ENCODE data around the gene ZFAND4.
A peak's percentile ranks its signal among the peaks of the same experiment; 100 is the strongest.
"Not testable (repeated sequence)": the region's sequence is repeated elsewhere in the genome, so short reads cannot be mapped to it uniquely, and the experiment has no call there.

The ZFAND4 gene
- total RNA-seq = 27.3 to 38.5 (median 32.6) reads per million in 4 donors

DNA sequence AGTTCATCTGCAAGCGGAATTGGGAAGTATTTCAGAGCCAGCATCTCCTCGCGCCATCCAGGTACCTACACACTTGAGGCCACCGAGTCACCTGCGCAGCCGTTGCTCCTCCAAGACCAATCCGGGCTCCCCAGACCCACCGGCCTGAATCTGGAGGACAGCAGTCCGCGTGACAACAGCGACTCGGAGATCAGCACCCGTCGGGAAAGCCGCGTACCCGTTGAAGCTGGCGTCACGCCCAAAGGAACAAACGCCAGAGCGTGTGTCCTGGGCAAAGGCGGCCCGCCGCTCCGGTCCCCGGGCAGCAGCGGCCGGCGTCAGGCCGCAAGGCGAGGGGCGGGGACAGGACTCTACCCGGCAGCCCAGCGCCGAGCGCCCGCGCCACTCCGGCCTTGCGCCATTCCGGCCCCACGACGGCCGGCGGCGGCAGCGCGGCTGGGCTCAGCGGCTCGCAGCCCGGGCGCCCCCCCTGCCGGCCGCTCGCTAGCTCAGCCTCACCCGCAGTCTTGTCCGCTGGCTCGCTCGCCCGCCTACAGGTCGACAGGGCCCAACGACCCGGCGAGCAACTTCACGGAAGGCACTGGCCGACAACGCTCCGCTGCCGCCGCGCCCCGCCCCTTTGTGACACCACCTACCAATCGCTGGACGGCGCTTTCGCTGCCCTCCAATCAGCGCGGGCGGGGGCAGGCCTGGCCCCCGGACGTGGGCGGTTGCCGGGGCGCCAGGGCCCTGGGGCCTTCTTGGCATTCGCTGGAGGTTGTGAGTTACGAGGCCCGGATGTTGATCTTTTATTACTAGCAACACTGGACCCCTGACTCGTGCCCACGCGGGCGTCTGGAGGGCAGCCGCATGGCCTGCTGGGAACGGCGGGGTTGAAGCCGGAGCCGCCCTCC is at the start of gene ZFAND4:
TSS of gene ZFAND4 (minus strand) at position 592 of the 893 bp plus-strand sequence. CDS start 9,047 bp downstream, outside the sequence.
- DNase-seq = peak; percentile 89 to 98 (median 92)

DNA sequence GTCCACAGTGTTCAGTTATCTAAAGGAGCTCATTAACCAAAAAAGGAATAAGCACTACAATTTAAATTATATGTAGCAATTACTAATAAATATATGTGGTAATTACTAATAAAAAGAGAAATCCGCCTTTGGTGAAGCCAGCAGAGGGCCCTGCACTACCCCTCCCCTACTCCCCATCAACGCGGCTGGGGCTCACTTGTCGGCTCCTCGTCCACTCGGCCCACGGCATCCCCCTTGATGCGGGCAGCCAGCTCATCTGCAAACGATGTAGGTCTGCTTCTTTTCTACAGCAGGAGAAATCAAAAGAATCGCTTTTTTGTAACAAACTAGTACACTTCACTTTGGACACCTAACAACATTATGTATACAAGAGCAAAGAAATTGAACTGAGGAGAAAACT is 48.9 kb upstream of the ZFAND4 start:
- not testable (repeated sequence) for DNase-seq

DNA sequence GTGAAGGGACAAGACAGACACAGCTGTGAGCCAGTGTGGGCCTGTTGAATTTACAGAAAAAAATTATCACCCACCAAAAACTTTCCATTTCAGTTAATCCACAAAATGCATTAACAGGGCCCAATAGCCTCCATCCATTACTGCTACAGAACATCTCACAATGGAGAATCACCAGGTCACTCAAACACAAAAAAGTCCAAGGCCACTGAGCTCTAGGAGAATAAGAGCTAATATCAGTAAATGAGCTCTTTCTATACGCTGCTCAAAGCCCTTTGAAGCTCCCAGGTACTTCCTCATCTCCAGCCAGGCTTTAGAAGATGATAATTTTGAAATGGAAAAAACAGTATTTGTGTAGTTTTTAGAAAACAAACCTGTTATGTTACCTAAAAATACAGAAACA is 45.1 kb upstream of the ZFAND4 start:
- DNase-seq = not testable (repeated sequence)

DNA sequence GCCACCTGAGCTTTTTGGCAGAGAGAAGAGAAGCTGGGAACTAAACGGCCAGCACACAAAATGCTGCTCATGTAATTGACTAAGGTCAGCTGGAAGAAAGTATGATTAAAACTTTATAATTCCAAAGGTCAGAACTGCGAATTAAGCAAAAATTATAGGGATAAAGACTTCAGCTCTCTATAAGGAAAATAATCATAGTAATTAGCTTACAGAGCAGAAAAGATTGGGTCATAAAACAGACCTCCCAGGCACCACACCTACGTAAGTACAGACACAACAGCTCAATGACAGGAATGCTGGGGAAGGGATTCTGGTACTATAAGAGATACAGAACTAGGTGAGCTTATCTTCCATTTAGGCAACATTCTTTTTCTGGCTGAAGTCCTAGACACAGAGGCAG is 44.5 kb upstream of the ZFAND4 start:
- not testable (repeated sequence) for DNase-seq

DNA sequence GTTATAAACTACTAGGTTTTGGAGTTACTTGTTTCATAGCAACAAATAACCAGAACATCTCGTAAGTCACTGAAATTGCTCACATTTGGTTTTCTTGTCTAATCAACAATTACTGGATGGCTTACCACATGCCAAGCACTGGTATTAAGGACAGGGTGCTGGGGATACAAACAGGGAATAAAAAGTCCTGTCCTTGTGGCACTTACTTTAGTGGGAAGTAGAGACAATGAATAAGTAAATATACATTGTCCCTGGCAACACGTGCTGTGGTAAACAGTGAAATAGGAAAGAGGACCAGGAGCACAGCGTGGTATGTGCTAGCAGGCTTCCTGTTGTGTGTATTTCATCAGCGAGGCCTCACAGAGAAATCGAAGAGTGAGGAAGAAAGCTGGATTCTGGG is 38.7 kb upstream of the ZFAND4 start:
- not testable (repeated sequence) for DNase-seq

DNA sequence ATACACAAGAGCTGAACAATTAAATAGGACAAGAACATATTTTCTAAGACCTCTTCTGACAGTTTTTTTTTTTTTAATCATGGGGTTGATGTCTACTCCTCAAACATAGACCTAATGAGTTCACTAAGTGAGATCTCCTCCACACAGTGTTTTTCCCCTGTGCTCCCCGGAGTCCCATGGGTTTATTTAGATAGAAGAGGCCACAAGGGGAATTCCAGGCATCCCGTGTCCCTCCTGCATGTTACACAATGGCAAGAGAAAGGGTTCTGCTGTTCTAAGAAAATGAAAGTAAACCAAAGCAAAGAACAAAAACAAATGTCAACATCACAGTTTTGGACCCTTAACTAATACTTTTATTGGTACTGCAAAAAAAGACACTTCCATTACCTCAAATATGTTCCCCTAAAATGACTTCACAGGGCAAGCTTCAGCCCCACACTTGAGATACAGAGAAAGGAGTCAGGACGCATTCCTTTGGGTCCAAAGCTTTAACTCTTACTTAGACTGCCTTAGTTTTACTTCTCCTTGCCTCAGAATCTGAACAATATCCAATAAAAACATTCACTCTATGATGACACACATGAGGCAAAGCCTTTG is 37.7 kb upstream of the ZFAND4 start:
- not testable (repeated sequence) for DNase-seq

DNA sequence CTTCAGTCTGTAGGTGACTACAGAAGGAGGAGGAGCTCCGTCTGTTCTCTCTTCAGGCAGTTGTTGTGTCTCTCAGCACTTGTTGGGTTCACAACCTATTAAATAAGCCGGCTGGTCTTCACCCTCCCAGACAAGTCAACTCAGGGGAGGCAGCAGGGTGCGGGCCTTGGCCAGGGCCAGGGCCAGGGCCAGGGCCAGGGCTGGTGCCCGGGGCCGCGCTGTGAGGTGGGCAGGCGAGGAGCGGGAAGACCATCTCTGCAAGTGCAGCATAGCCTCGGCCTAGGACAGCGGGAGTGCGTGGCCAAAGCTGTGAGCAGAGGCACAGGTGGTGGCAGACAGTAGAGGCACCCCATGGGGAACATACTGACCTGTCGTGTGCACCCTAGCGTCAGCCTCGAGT is 5.9 kb upstream of the ZFAND4 start:
- not testable (repeated sequence) for DNase-seq

DNA sequence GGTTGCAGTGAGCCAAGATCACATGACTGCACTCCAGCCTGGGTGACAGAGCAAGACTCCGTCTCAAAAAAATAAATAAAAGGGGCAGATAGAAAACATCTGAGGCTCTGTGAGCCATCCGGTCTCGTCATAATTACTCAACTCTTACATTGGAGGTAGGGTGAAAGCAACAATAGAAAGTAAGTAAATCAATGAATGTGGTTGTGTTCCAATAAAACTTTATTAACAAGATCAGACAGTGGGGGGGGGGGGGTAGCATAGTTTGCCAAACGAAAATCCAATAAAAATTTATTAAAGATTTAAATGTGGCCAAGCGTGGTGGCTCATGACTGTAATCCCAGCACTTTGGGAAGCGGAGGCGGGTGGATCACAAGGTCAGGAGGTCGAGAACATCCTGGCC is 2.8 kb upstream of the ZFAND4 start:
- DNase-seq = no peak

DNA sequence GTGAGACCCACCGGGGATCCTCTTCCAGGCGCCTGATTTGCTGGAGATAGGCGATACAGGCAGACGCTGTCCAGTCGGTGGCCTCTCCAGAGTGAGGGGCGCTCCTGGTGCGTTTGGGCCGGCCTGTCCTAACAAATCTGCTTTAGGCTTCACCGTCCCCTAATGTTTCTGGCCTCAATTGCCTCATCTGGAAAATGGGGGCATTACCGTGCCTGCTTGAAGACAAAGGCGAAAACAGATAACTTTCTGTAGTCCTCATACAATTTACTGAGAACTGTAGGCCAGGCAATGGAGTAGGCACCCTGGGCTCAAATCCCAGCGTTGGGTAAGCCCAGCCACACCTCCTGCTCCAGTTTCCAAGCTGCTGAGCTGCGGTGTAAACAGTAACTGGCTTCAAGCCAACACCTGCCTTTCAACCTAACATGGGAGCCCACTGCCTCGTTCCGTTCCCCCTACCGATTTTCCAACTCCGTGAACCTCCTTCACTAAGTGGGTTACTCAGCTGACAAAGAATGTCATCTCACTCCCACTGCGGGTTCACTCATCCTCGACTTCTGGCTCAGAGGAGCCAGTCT is 589 bp upstream of the ZFAND4 start:
- no peak for DNase-seq

DNA sequence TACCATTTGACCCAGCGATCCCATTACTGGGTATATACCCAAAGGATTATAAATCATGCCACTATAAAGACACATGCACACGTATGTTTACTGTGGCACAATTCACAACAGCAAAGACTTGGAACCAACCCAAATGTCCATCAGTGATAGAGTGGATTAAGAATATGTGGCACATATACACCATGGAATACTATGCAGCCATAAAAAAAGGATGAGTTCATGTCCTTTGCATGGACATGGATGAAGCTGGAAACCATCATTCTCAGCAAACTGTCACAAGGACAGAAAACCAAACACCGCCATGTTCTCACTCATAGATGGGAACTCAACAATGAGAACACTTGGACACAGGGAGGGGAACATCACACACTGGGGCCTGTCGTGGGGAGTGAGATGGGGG is 1.3 kb downstream of the ZFAND4 start:
- DNase-seq = not testable (repeated sequence)

DNA sequence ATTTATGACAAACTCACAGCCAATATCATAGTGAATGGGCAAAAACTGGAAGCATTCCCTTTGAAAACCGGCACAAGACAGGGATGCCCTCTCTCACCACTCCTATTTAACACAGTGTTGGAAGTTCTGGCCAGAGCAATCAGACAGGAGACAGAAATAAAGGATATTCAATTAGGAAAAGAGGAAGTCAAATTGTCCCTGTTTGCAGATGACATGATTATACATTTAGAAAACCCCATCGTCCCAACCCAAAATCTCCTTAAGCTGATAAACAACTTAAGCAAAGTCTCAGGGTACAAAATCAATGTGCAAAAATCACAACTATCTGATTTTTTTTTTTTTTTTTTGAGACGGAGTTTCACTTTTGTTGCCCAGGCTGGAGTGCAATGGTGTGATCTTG is 2.7 kb downstream of the ZFAND4 start:
- not testable (repeated sequence) for DNase-seq

DNA sequence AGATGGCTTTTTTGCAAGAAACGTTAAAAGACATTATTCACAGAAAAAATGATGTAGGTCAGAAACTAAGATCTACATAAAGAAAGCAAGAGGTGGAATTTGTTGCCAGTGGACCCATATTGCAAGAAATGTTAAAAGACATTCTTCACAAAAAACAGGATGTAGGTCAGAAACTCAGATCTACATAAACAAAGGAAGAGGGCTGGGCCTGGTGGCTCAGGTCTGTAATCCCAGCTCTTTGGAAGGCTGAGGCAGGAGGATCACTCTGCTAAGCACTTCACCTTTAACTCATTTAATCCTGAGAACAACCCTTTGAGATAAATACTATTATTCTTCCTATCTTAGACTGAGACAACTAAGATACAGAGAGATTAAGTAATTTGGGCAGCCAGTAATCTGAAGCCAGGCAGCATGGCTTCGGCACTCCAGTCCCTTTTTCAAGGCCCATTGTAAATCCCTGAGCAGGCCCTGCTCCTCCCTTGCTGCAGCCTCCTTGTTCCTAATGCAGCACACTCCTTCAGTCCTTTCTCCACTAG is 11.6 kb downstream of the ZFAND4 start:
- no peak for DNase-seq

DNA sequence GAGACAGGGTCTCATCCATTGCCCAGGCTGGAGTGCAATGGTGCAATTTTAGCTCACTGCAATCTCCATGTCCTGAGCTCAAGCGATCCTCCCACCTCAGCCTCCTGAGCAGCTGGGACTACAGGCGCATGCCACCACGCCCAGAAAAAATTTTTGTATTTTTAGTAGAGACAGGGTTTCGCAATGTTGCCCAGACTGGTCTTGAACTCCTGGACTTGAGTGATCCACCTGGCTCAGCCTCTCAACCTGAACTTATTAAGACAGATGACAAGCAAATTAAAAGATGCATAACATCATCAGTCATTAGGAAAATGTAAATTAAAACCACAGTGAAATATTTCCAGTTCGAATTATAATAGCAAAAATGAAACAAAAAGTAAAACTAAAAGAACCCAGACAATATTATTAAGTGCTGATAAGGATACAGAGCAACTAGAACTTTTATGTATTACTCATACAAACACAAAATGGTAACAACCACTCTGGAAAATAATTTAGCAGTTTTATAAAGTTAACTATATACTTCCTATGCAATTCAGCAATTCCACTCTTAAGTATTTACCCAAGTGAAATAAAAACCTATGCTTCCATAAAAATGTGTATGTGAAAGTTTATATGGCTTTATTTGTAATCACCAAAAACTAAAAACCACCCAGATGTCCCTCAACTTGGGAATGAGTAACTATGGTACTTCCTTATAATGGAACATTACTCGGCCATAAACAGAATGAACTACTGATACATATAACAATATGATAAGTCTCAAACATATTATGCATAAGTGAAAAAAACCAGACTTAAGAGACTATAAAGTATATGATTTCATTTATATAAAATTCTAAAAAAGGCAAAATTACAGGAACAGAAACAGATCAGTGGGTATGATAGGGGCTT is 15.3 kb downstream of the ZFAND4 start:
- DNase-seq = peak in 1 of 5 donors; percentile 6

DNA sequence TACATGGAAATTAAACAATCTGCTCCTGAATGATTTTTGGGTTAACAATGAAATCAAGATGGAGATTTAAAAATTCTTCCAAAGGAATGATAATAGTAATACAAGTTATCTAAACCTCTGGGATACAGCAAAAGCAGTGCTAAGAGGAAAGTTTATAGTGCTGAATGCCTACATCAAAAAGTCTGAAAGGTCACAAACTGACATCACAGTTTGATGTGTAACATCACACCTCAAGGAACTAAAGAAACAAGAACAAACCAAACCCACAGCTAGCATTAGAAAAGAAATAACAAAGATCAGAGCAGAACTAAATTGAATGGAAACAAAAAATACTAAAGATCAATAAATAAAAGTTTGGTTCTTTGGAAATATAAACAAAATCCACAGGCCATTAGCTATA is 17.4 kb downstream of the ZFAND4 start:
- no peak for DNase-seq

DNA sequence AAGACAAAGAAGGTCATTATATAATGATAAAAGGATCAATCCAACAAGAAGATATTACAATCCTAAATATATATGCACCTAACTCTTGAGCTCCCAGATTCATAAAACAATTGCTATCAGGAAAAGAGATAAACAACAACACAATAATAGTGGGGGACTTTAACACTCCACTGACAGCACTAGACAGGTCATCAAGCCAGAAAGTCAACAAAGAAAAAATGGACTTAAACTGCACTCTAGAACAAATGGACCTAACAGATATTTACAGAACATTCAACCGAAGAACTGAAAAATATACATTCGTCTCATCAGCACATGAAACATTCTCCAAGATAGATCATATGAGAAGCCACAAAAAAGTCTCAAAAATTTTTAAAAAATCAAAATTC is 17.8 kb downstream of the ZFAND4 start:
- not testable (repeated sequence) for DNase-seq

DNA sequence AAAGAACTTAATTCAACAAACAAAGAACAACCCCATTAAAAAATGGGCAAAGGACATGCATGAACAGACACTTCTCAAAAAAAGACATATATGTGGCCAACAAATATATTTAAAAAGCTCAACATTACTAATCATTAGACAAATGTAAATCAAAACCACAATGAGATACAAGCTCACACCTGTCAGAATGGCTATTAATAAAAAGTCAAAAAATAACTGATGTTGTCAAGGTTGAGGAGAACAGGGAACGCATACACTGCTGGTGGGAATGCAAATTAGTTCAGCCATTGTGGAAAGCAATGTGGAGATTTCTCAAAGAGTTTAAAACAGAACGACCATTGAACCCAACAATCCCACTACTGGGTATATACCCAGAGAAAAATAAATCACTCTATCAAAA is 19.1 kb downstream of the ZFAND4 start:
- no peak for DNase-seq

DNA sequence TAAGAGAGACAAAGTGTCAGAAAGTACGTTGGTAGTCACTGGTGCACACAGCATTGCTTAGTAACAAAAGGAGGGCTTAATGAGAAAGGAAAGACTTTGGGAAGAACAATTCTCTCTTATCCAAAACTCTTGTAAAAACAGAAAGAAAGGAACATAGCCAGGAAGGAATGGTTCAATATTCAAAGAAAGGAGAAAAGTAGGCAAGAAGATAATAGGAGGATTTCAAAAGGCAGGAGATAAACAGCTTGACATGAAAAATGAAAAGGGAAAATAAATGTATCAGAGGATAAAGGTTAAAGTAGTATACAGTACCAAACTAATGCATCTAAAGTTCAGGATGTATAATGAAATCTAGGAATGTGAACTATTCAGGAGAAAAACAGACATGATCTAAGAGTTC is 20.1 kb downstream of the ZFAND4 start:
- no peak for DNase-seq

DNA sequence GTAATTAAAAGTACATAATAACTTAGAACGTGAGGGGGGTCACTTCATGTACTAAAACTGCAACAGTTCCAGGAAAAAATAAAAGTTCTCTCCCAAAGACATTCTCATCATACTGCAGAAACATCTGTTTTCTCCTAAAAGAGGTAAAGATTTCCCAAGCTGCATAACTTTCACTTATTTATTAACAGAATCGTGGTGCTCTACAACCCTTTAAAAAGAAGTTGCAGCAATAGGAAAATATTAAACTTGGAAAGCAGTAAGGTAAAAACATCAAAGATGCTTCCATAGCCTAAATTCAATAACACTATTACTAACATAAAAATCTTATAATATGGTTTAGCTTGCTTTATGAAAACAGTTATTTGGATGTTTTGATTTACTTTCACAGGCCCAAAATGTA is 23.3 kb downstream of the ZFAND4 start:
- no peak for DNase-seq

DNA sequence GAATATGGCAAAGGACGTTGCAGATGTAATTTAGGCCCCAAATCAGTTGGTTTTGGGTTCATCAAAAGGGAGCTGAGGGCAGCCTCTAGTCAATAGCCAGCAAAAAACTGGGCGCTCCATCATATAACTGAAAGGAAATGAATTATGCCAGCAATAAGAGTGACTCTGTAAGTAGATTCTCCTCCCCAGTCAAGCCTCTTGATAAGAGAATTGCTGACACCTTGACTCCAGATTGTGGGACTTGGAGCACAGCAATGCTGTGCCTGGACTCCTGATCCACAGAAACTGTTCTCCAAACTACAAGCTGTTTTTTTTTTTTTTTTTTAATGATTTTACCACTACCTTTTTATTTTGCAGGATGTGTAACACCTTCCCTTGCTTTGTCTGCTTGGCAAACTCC is 25.5 kb downstream of the ZFAND4 start:
- no peak for DNase-seq

DNA sequence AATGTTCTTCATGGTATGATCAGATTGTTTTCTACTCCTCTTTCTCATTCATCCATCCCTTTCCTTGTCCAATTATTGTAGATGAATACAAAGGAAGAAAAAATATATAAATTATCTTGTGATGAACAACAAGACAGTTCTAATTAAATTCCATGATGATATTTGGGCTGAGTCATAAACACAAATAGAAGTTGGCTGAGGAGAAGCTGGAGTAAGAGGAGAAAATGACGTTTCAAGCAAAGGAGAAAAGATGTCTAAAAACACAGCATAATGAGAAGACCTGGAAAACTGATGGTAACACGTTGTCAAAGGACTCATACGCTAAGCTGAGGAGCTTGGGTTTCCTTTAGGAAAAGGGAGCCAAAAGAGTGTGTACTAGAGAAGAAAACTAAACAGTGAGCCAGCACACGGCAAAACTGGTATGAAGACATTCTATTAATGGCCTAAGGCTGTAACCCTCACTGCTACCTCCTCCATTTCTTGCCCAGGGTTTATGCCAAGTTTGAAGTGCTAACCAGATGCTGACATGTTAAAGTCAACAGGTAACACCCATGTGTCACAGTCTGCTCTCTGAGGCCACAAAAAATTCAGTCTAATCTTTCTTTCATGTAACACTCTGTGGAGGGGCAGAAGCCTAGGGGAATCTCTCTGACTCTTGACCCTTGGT is 26.1 kb downstream of the ZFAND4 start:
- DNase-seq = no peak

DNA sequence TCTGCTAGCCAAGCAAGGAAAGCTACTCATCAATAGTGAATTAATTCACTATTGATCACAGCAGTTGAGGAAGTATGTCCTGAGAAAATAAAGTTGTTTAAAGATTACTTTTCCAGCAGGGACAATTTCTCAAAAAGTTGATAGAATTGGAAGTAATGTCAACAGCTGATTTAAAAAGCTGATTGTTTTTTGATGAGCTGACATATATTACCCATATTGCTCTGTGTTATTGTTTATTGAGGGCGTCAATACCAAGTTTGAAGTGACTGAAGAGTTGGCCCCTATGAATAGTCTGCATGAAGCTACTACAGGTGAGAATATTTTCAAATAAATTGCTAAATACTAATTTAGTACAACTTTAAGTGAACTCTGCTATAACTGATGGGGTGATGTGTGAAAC is 28.0 kb downstream of the ZFAND4 start:
- no peak for DNase-seq

DNA sequence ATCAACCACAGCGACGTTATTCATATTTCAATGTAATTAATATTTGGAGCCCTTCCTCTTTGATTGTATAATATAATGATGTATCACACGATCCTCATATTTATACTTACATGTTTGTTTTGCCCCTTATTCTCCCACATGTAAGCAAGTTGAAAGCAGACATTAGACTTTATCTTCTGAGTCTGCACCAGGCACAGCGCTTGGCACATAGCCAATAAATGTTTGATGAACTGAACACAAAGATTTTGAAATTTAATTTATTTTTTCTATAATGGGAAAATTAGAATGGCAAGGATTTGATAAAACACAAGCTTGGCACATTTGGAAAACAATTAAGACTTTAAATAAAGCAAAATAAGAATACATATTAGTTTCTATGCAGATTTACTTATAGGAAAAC is 31.6 kb downstream of the ZFAND4 start:
- no peak for DNase-seq

Measured in T-helper 1 cell (primary cell).